ENCODE results near the gene ZNF598. TPM values are rescaled to one million over a fixed set of nuclear protein-coding genes. Genes with fewer than 3 reads are reported as not detected.

The ZNF598 gene
- total RNA-seq, 1 experiment from 2014 or later, result 57.4 TPM

- Histone ChIP-seq H3K9ac (ENCODE audit: low read length) (peak overlapping the region; percentile 96), H3K36me3 (ENCODE audit: control insufficient read depth in 1 of 2, insufficient read depth in 2 of 2, low read length in 2 of 2) (peaks cover 6 to 17% of the 10 kb centered on the region in 2 experiments; a peak in 2 of 4 replicates), H3K27me3 (ENCODE audit: insufficient read depth, low read length) (no peaks in the 10 kb centered on the region), H3K4me3 (replicated peaks in 1 of 2; ENCODE audit: low read depth in 1 of 2, low read length in 2 of 2) (peak overlapping the region; percentile 45 to 97), H2AFZ (ENCODE audit: low read depth, low read length, poor library complexity, severe bottlenecking) (no peak overlapping the region), H3K27ac (ENCODE audit: low read depth, low read length) (peak overlapping the region; percentile 84), H3K4me2 (ENCODE audit: low read length) (peak overlapping the region; percentile 95), H4K20me1 (ENCODE audit: insufficient read depth) (no peaks in the 10 kb centered on the region), H3K4me1 (ENCODE audit: control insufficient read depth in 1 of 2, insufficient read depth in 2 of 2, low read length in 2 of 2) (peaks cover 49 to 69% of the 10 kb centered on the region in 2 experiments), H3K9me3 (ENCODE audit: control insufficient read depth in 1 of 2, insufficient read depth in 1 of 2, low read depth in 1 of 2, low read length in 2 of 2) (no peaks in the 10 kb centered on the region), H3K79me2 (ENCODE audit: insufficient read depth, low read length) (peaks cover 20% of the 10 kb centered on the region), H3K9me2 (ENCODE audit: insufficient read depth) (no peaks in the 10 kb centered on the region)
- DNase-seq (ENCODE audit: low read depth, low spot score) (no peak), ATAC-seq (no peak)
- CTCF ChIA-PET, result interaction anchor here (1.2 kb wide), 1 partner anchor 21 kb away, joined by 3 read pairs; no protein-coding TSS in a partner anchor
- no TSS peak for BruUV-seq (replicated peaks)
- POLR2A ChIA-PET, result interaction anchor here (12.5 kb wide), 1 partner anchor 17 kb away, joined by 104 read pairs; the partner anchor contains the start of genes RNF151 and RPS2
- TF ChIP-seq SRF (IDR thresholded peaks at IDR 0.05; ENCODE audit: low read depth), result no peak
- TF ChIP-seq ZBTB33 (IDR thresholded peaks at IDR 0.05; ENCODE audit: extremely low read depth, insufficient replicate concordance, low read length), result no peak
- TF ChIP-seq POLR2A (IDR thresholded peaks at IDR 0.05; ENCODE audit: borderline replicate concordance, extremely low read depth, insufficient read depth, insufficient read length), result peak; percentile 17
- peak in 1 of 3 experiments; percentile 29; a peak in 1 of 6 replicates for TF ChIP-seq CTCF (IDR thresholded peaks at IDR 0.05 in 2 of 3, conservative IDR thresholded peaks at IDR 0.05 in 1 of 3; ENCODE audit: borderline replicate concordance in 1 of 3, insufficient read depth in 1 of 3, low read depth in 2 of 3, low read length in 2 of 3)
- no peak for TF ChIP-seq SP1 (IDR thresholded peaks at IDR 0.05; ENCODE audit: low read depth)
- TF ChIP-seq EGR1 (IDR thresholded peaks at IDR 0.05; ENCODE audit: low read depth), result no peak
- no peak for TF ChIP-seq RAD21 (IDR thresholded peaks at IDR 0.05; ENCODE audit: low read depth)
- intact Hi-C loops (cut with micrococcal nuclease), result no loop called here
- RAD21 ChIA-PET (ENCODE audit: low non-redundant PET in 1 of 2, low total read pairs in 2 of 2, uncharacterized antibody in 2 of 2, unreplicated experiment in 2 of 2), result no interaction called here
Observed at GRCh38 chr16:1982991-1983543, 26.6 kb downstream of the ZNF598 start.
